Thoracic aorta (tissue), 2 donors: ENCODE measurements around the gene JADE1. TPM values are rescaled to one million over a fixed set of nuclear protein-coding genes. Genes with fewer than 3 reads are reported as not detected.
A peak's percentile ranks its signal among the peaks of the same experiment; 100 is the strongest.

Experiments used
- ATAC-seq: fragments of 150-250 bp; one replicate; pipeline ENCODE4 v1.8.0; 2017; ENCODE audit warnings: low read depth; ENCODE audit not compliant: insufficient number of reproducible peaks, low FRiP score
- DNase-seq: peaks from one replicate; pipeline ENCODE4 v3.0.0-alpha.2; 2020; ENCODE audit warnings: low spot score
- H3K27ac ChIP-seq, 2 donors: fragments of 200-600 bp; sonication (generic); 1 replicate in 1 of 2; 2 replicates in 1 of 2; pipeline ENCODE4 v1.5.1; 2016; ENCODE audit warnings: mild to moderate bottlenecking in 2 of 2, moderate library complexity in 2 of 2
- H3K27me3 ChIP-seq: fragments of 200-600 bp; sonication (generic); replicated peaks from 2 replicates; pipeline ENCODE4 v1.6.0; 2016; ENCODE audit warnings: mild to moderate bottlenecking; ENCODE audit not compliant: insufficient read depth
- H3K36me3 ChIP-seq: fragments of 200-600 bp; sonication (generic); one replicate; pipeline ENCODE4 v1.5.1; 2016
- H3K4me1 ChIP-seq, 2 donors: fragments of 200-600 bp; sonication (generic); 1 replicate in 1 of 2; 2 replicates in 1 of 2; pipeline versions ENCODE4 v1.5.1 to v1.6.0; 2016; ENCODE audit warnings: low read depth in 2 of 2, mild to moderate bottlenecking in 1 of 2; ENCODE audit not compliant: control insufficient read depth in 1 of 2
- H3K4me3 ChIP-seq: fragments of 200-600 bp; sonication (generic); 2 replicates; pipeline ENCODE4 v1.5.1; 2016; ENCODE audit warnings: mild to moderate bottlenecking
- H3K9me3 ChIP-seq: fragments of 200-600 bp; sonication (generic); 2 replicates; pipeline ENCODE4 v1.5.1; 2016
- CTCF ChIP-seq: fragments of 200-600 bp; sonication (generic); IDR thresholded peaks from one replicate; pipeline ENCODE4 v1.5.1; 2019; ENCODE audit warnings: antibody characterized with exemption
- total RNA-seq, 2 donors: library from RNA; depleted of rRNA; stranded (reverse); fragments of >200 nt; gene quantifications; one replicate each; pipeline versions ENCODE4 v1.1.0 to v1.2.3, GENCODE V29; 2016

The JADE1 gene
- total RNA-seq, 2 donors from 2014 or later, result 23.7 to 63.8 TPM

- Histone ChIP-seq H3K9me3 (no peaks in the 10 kb centered on the region), H3K4me3 (no peak overlapping the region), H3K4me1 (peaks cover 5 to 7% of the 10 kb centered on the region in 2 donors), H3K36me3 (no peaks in the 10 kb centered on the region), H3K27me3 (no peaks in the 10 kb centered on the region), H3K27ac (no peak overlapping the region)
- no peak for TF ChIP-seq CTCF
- DNase-seq (no peak), ATAC-seq (no peak)
These were observed 34.0 kb upstream of the JADE1 start for GRCh38 chr4:128775477-128775876.

- no peak overlapping the region for H3K27ac ChIP-seq
- TF ChIP-seq CTCF, result no peak
- no peaks in the 10 kb centered on the region for H3K27me3 ChIP-seq
- ATAC-seq (no peak), DNase-seq (no peak)
- no peaks in the 10 kb centered on the region for H3K9me3 ChIP-seq
- peaks cover 5 to 7% of the 10 kb centered on the region in 2 donors for H3K4me1 ChIP-seq
- H3K36me3 ChIP-seq, result no peaks in the 10 kb centered on the region
- no peak overlapping the region for H3K4me3 ChIP-seq
These were observed 33.6 kb upstream of the JADE1 start for GRCh38 chr4:128775916-128776315.

GRCh38 chr4:128776794-128777216, 32.7 kb upstream of the JADE1 start:
- Histone ChIP-seq H3K4me1 (peaks cover 5 to 9% of the 10 kb centered on the region in 2 donors), H3K36me3 (no peaks in the 10 kb centered on the region), H3K27me3 (no peaks in the 10 kb centered on the region), H3K9me3 (no peaks in the 10 kb centered on the region), H3K4me3 (no peak overlapping the region), H3K27ac (no peak overlapping the region)
- no peak for TF ChIP-seq CTCF
- ATAC-seq, result peak; percentile 77
- DNase-seq, result peak; percentile 40

- Histone ChIP-seq H3K27me3 (no peaks in the 10 kb centered on the region), H3K9me3 (no peaks in the 10 kb centered on the region), H3K4me1 (peaks cover 5 to 15% of the 10 kb centered on the region in 2 donors), H3K27ac (no peak overlapping the region), H3K4me3 (no peak overlapping the region), H3K36me3 (no peaks in the 10 kb centered on the region)
- no peak for DNase-seq
- TF ChIP-seq CTCF, result no peak
- no peak for ATAC-seq
These were observed 28.8 kb upstream of the JADE1 start for GRCh38 chr4:128780688-128781087.

GRCh38 chr4:128782076-128782715, 27.3 kb upstream of the JADE1 start:
- Histone ChIP-seq H3K4me1 (peaks cover 0 to 8% of the 10 kb centered on the region in 2 donors), H3K9me3 (no peaks in the 10 kb centered on the region), H3K27ac (peak overlapping the region; percentile 42 to 67), H3K27me3 (no peaks in the 10 kb centered on the region), H3K36me3 (no peaks in the 10 kb centered on the region), H3K4me3 (no peak overlapping the region)
- no peak for TF ChIP-seq CTCF
- no peak for DNase-seq
- ATAC-seq, result no peak
